HFFc6 (cell line): Measurements from ENCODE around the gene NUDT1. TPM values are rescaled to one million over a fixed set of nuclear protein-coding genes. Genes with fewer than 3 reads are reported as not detected.

ENCODE experiments used
- DNase-seq: peaks from one replicate; pipeline ENCODE4 v3.0.0-alpha.2; 2018
- H3K27ac Mint-ChIP-seq: 2 replicates; pipeline ENCODE4 v1.8.0; 2020; ENCODE audit warnings: mild to moderate bottlenecking, mixed read lengths
- H3K27me3 Mint-ChIP-seq: 2 replicates; pipeline ENCODE4 v1.8.0; 2021; ENCODE audit warnings: mild to moderate bottlenecking, moderate library complexity, mixed read lengths; ENCODE audit not compliant: insufficient read depth
- H3K36me3 Mint-ChIP-seq: 2 replicates; pipeline ENCODE4 v1.8.0; 2021; ENCODE audit warnings: low read depth, mixed read lengths
- H3K4me1 Mint-ChIP-seq: 2 replicates; pipeline ENCODE4 v1.8.0; 2020; ENCODE audit warnings: low read depth, mixed read lengths
- H3K4me3 Mint-ChIP-seq: 2 replicates; pipeline ENCODE4 v1.8.0; 2020; ENCODE audit warnings: mild to moderate bottlenecking, moderate library complexity, mixed read lengths
- H3K9me3 Mint-ChIP-seq: 2 replicates; pipeline ENCODE4 v1.8.0; 2020; ENCODE audit warnings: mild to moderate bottlenecking, mixed read lengths
- CTCF ChIP-seq: fragments of 200-600 bp; sonication (generic); IDR thresholded peaks from 2 replicates; pipeline ENCODE4 v1.5.0; 2021; ENCODE audit warnings: antibody characterized with exemption, mild to moderate bottlenecking
- total RNA-seq, 6 experiments: library from RNA; stranded (reverse); fragmentation: NEBNext Ultra II Directional; extraction: Animal tissue kit (Norgen Biotek cat#: 25700); gene quantifications; 2 replicates in 1 of 6; 3 replicates in 5 of 6; pipeline ENCODE4 v1.2.3, GENCODE V29; 2021

Gene NUDT1
- total RNA-seq, 6 experiments from 2014 or later, result 35.6 to 57.6 (median 45.9) TPM

- no peak for DNase-seq
- Mint-ChIP-seq H3K4me1 (peaks cover 43% of the 10 kb centered on the region), H3K36me3 (peaks cover 18% of the 10 kb centered on the region), H3K9me3 (no peaks in the 10 kb centered on the region), H3K4me3 (0 out of 2 replicates have a peak overlapping the region, but pooled peaks have one; percentile 2), H3K27ac (no peak overlapping the region), H3K27me3 (no peaks in the 10 kb centered on the region)
- TF ChIP-seq CTCF, result no peak
Observed at GRCh38 chr7:2230882-2231281, 11.1 kb upstream of the NUDT1 start.

GRCh38 chr7:2231992-2232765 lies 9.8 kb upstream of the NUDT1 start:
- Mint-ChIP-seq H3K4me3 (peak overlapping the region; percentile 90), H3K27ac (peak overlapping the region; percentile 63; the same call in 1 of the 2 replicates), H3K9me3 (no peaks in the 10 kb centered on the region), H3K36me3 (peaks cover 15% of the 10 kb centered on the region), H3K4me1 (peaks cover 43% of the 10 kb centered on the region), H3K27me3 (no peaks in the 10 kb centered on the region)
- peak; percentile 27; the same call in 1 of the 2 replicates for TF ChIP-seq CTCF
- DNase-seq, result no peak

- no peaks in the 10 kb centered on the region for H3K27me3 Mint-ChIP-seq
- H3K9me3 Mint-ChIP-seq, result no peaks in the 10 kb centered on the region
- DNase-seq, result peak; percentile 90
- peak within 1 kb of the TSS; percentile 85 for H3K27ac Mint-ChIP-seq
- peak within 1 kb of the TSS; percentile 90 for H3K4me3 Mint-ChIP-seq
- no peak; the same call in 1 of the 2 replicates for TF ChIP-seq CTCF
- peaks cover 15% of the 10 kb centered on the region for H3K36me3 Mint-ChIP-seq
- peaks cover 43% of the 10 kb centered on the region for H3K4me1 Mint-ChIP-seq
Observed at GRCh38 chr7:2232766-2233520, 9.1 kb upstream of the NUDT1 start, which contains the start of gene MAD1L1. Gene MAD1L1 (minus strand): TSS chr7:2232945. CDS start chr7:2230133, 2,812 bp downstream.

- H3K36me3 Mint-ChIP-seq, result peaks cover 15% of the 10 kb centered on the region
- H3K4me3 Mint-ChIP-seq, result peak overlapping the region; percentile 90
- DNase-seq, result peak; percentile 10
- H3K4me1 Mint-ChIP-seq, result peaks cover 43% of the 10 kb centered on the region
- no peak for TF ChIP-seq CTCF
- H3K27me3 Mint-ChIP-seq, result no peaks in the 10 kb centered on the region
- H3K27ac Mint-ChIP-seq, result peak overlapping the region; percentile 85
- no peaks in the 10 kb centered on the region for H3K9me3 Mint-ChIP-seq
Observed at GRCh38 chr7:2233926-2234325, 8.1 kb upstream of the NUDT1 start.

GRCh38 chr7:2237109-2237602 lies 4.9 kb upstream of the NUDT1 start:
- no peak overlapping the region for H3K4me3 Mint-ChIP-seq
- H3K36me3 Mint-ChIP-seq, result peaks cover 11% of the 10 kb centered on the region
- DNase-seq, result no peak
- no peaks in the 10 kb centered on the region for H3K9me3 Mint-ChIP-seq
- peaks cover 26% of the 10 kb centered on the region for H3K4me1 Mint-ChIP-seq
- TF ChIP-seq CTCF, result no peak
- no peaks in the 10 kb centered on the region for H3K27me3 Mint-ChIP-seq
- H3K27ac Mint-ChIP-seq, result no peak overlapping the region
